OCI-LY3 (cell line): ENCODE data around the gene CNTLN.
"Not testable (repeated sequence)": the region's sequence is repeated elsewhere in the genome, so short reads cannot be mapped to it uniquely, and the experiment has no call there.

Source experiments
- H2AFZ ChIP-seq: fragments of 200-600, 300-600 bp; shearing (Covaris generic); 2 replicates; pipeline ENCODE4 v1.6.0; 2014; ENCODE audit warnings: antibody characterized with exemption, low read depth, low read length
- H3K27ac ChIP-seq: fragments of 200-600, 300-600 bp; sonication (generic); 2 replicates; pipeline ENCODE4 v1.5.1; 2014; ENCODE audit warnings: mild to moderate bottlenecking, low read length, moderate library complexity, mixed read lengths
- H3K27me3 ChIP-seq: fragments of 200-600, 300-600 bp; sonication (generic); 2 replicates; pipeline ENCODE4 v1.6.1; 2014; ENCODE audit warnings: low read depth, low read length, mixed read lengths
- H3K36me3 ChIP-seq: fragments of 200-600, 300-600 bp; sonication (generic); replicated peaks from 2 replicates; pipeline ENCODE3; 2014; ENCODE audit warnings: low read depth, low read length, mixed read lengths
- H3K4me1 ChIP-seq: fragments of 300-600, 200-600 bp; sonication (generic); 2 replicates; pipeline ENCODE4 v1.6.1; 2014; ENCODE audit warnings: low read length, mixed read lengths
- H3K4me2 ChIP-seq: fragments of 200-600, 300-600 bp; sonication (generic); 2 replicates; pipeline ENCODE4 v1.6.1; 2014; ENCODE audit warnings: low read length, mixed read lengths
- H3K4me3 ChIP-seq: fragments of 300-600, 200-600 bp; sonication (generic); 2 replicates; pipeline ENCODE4 v1.5.1; 2014; ENCODE audit warnings: antibody characterized with exemption, mild to moderate bottlenecking, low read length, moderate library complexity
- H3K79me2 ChIP-seq: fragments of 300-600, 200-600 bp; shearing (Covaris generic); 2 replicates; pipeline ENCODE4 v1.6.1; 2014; ENCODE audit warnings: mild to moderate bottlenecking, low read length, mixed read lengths
- H3K9ac ChIP-seq: fragments of 300-600, 200-600 bp; shearing (Covaris generic); 2 replicates; pipeline ENCODE4 v1.6.0; 2014; ENCODE audit warnings: mild to moderate bottlenecking, low read length, moderate library complexity
- H3K9me3 ChIP-seq: fragments of 200-600, 300-600 bp; shearing (Covaris generic); 2 replicates; pipeline ENCODE4 v1.6.1; 2014; ENCODE audit warnings: low read length, mixed read lengths; ENCODE audit not compliant: insufficient read depth
- H4K20me1 ChIP-seq: fragments of 200-600, 300-600 bp; sonication (generic); 2 replicates; pipeline ENCODE4 v1.6.1; 2016; ENCODE audit warnings: low read length, mixed read lengths; ENCODE audit not compliant: insufficient read depth
- EZH2phosphoT487 ChIP-seq: fragments of 200-600 bp; shearing (Covaris generic); IDR thresholded peaks from 2 replicates; pipeline ENCODE4 v1.6.1; 2018; ENCODE audit warnings: antibody characterized with exemption, mixed run types, low read depth
- TF ChIP-seq, protein P1 (sequence below): fragments of 200-600, 300-600 bp; sonication (generic); IDR thresholded peaks from 2 replicates; pipeline ENCODE4 v1.5.1; 2014; ENCODE audit warnings: antibody characterized with exemption, low read length, low read depth

The CNTLN gene

DNA sequence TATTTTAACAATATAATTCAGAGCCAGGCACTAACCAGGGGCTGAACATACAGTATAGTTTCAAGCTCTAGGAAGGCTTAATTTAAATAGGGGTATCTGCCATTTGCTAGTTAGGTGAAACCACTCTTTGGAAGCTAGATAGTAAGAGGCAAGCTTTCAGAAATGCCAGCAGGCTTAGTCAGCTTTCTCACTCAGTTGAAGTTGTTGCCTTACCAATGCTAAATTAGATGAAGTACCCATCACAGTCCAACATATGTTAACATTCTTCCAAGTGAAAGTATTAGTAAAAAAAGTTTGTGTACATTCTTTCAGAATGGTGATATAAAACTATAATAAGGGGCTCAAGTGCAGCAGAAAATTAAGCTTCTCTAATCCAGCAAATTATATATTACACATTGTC lies 215.0 kb downstream of the CNTLN start:
- Histone ChIP-seq H3K4me2 (no peak overlapping the region), H3K9me3 (no peaks in the 10 kb centered on the region), H4K20me1 (no peaks in the 10 kb centered on the region), H3K4me3 (no peak overlapping the region), H2AFZ (no peak overlapping the region), H3K4me1 (no peaks in the 10 kb centered on the region), H3K9ac (no peak overlapping the region), H3K36me3 (no peaks in the 10 kb centered on the region), H3K27ac (no peak overlapping the region), H3K27me3 (no peaks in the 10 kb centered on the region), H3K79me2 (no peaks in the 10 kb centered on the region)
- TF ChIP-seq, protein P1, sequence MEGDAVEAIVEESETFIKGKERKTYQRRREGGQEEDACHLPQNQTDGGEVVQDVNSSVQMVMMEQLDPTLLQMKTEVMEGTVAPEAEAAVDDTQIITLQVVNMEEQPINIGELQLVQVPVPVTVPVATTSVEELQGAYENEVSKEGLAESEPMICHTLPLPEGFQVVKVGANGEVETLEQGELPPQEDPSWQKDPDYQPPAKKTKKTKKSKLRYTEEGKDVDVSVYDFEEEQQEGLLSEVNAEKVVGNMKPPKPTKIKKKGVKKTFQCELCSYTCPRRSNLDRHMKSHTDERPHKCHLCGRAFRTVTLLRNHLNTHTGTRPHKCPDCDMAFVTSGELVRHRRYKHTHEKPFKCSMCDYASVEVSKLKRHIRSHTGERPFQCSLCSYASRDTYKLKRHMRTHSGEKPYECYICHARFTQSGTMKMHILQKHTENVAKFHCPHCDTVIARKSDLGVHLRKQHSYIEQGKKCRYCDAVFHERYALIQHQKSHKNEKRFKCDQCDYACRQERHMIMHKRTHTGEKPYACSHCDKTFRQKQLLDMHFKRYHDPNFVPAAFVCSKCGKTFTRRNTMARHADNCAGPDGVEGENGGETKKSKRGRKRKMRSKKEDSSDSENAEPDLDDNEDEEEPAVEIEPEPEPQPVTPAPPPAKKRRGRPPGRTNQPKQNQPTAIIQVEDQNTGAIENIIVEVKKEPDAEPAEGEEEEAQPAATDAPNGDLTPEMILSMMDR = no peak
- no peak for TF ChIP-seq EZH2phosphoT487

DNA sequence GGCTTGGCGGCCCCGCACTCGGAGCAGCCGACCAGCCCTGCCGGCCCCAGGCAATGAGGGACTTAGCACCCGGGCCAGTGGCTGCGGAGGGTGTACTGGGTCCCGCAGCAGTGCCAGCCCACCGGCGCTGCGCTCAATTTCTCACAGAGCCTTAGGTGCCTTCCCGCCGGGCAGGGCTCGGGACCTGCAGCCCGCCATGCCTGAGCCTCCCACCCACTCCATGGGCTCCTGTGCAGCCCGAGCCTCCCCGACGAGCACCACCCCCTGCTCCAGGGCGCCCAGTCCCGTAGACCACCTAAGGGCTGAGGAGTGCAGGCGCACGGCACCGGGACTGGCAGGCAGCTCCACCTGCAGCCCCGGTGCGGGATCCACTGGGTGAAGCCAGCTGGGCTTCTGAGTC lies 219.2 kb downstream of the CNTLN start:
- not testable (repeated sequence) for H3K36me3 ChIP-seq, H3K4me2 ChIP-seq, H3K79me2 ChIP-seq, H3K27me3 ChIP-seq, H3K9ac ChIP-seq, H3K9me3 ChIP-seq, H2AFZ ChIP-seq, H3K27ac ChIP-seq, H4K20me1 ChIP-seq, H3K4me1 ChIP-seq, H3K4me3 ChIP-seq

DNA sequence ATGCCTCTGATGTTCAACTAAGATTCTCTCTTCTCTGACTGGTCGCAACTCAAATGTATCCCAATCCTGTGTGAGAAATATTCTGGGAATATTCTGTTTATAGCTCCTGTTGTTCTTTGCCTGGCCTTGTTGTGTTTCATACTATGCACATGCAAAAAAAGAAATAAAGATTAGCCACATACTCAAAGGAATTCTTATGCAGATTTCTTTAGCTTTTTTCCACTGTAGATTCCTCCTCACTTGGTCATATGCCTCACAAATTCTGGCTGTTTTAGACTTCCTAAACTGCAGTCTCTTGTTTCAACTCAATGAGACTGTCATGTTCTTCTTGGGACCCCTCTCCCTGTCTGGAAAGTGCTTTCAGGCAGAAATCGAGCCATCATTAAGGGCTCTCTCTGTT lies 226.5 kb downstream of the CNTLN start:
- Histone ChIP-seq H4K20me1 (no peaks in the 10 kb centered on the region), H3K4me3 (no peak overlapping the region), H3K79me2 (no peaks in the 10 kb centered on the region), H2AFZ (no peak overlapping the region), H3K4me1 (no peaks in the 10 kb centered on the region), H3K27ac (no peak overlapping the region), H3K36me3 (no peaks in the 10 kb centered on the region), H3K27me3 (no peaks in the 10 kb centered on the region), H3K9me3 (no peaks in the 10 kb centered on the region), H3K9ac (no peak overlapping the region), H3K4me2 (no peak overlapping the region)
- no peak for TF ChIP-seq EZH2phosphoT487
- TF ChIP-seq, protein P1 = no peak

DNA sequence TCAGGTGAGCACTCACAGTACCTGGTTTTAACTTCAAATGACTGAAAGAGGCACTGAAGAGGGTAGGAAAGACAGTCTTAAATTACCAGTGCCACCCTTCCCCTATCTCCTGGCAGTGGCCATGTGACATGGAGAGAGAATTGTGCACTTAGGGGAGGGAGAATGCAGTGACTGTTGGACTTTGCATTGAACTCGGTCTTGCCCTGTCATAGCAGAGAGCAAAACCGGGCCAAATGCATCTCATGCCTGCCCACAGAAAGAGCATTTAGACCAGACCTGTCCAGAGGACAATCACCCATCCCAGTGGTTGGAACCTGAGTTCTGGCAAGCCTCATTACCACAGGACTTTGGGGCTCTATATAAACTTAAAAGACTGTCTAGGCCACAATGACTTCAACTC lies 232.2 kb downstream of the CNTLN start:
- Histone ChIP-seq H3K9me3 (no peaks in the 10 kb centered on the region), H3K9ac (no peak overlapping the region), H3K79me2 (no peaks in the 10 kb centered on the region), H3K4me2 (no peak overlapping the region), H3K4me1 (no peaks in the 10 kb centered on the region), H2AFZ (no peak overlapping the region), H3K27ac (no peak overlapping the region), H3K36me3 (no peaks in the 10 kb centered on the region), H3K4me3 (no peak overlapping the region), H3K27me3 (no peaks in the 10 kb centered on the region), H4K20me1 (no peaks in the 10 kb centered on the region)
- TF ChIP-seq EZH2phosphoT487 = no peak
- TF ChIP-seq, protein P1 = no peak
